Lung microvascular endothelial cell (primary cell): Measurements from ENCODE around the gene MYO15A. TPM values are rescaled to one million over a fixed set of nuclear protein-coding genes. Genes with fewer than 3 reads are reported as not detected.

Experiments used
- DNase-seq, 2 donors: peaks; one replicate each; pipeline versions ENCODE4 v3.0.0 to v3.0.0-alpha.2; 2010; ENCODE audit warnings: low read depth in 2 of 2
- total RNA-seq: library from RNA; depleted of rRNA; stranded (reverse); fragments of >200 nt; gene quantifications from 2 replicates; pipeline ENCODE4 v1.2.1, GENCODE V29; 2014

Gene MYO15A
- total RNA-seq, 1 donor from 2014 or later = under 0.01 TPM

- no peak for DNase-seq
Measured at GRCh38 chr17:18157354-18157985, 48.9 kb downstream of the MYO15A start.

- DNase-seq = peak; percentile 70 to 92
Measured at GRCh38 chr17:18158022-18158600, 49.6 kb downstream of the MYO15A start.

- no peak for DNase-seq
Measured at GRCh38 chr17:18159551-18160120, 51.1 kb downstream of the MYO15A start.

GRCh38 chr17:18160128-18160856, 51.7 kb downstream of the MYO15A start:
- DNase-seq = no peak

- DNase-seq = no peak
Measured at GRCh38 chr17:18161207-18162145, 52.9 kb downstream of the MYO15A start.

- no peak for DNase-seq
Measured at GRCh38 chr17:18163547-18163946, 55.0 kb downstream of the MYO15A start.

GRCh38 chr17:18166894-18167293, 58.3 kb downstream of the MYO15A start:
- DNase-seq = peak in 1 of 2 donors; percentile 37

GRCh38 chr17:18167421-18167820, 58.9 kb downstream of the MYO15A start:
- DNase-seq = no peak

GRCh38 chr17:18172531-18173278, 64.1 kb downstream of the MYO15A start:
- DNase-seq = no peak

GRCh38 chr17:18173740-18174139, 65.2 kb downstream of the MYO15A start:
- no peak for DNase-seq

- DNase-seq = no peak
Measured at GRCh38 chr17:18176176-18176575, 67.6 kb downstream of the MYO15A start.

GRCh38 chr17:18177133-18177532, 68.6 kb downstream of the MYO15A start:
- DNase-seq = no peak

GRCh38 chr17:18177722-18178121, 69.2 kb downstream of the MYO15A start:
- DNase-seq = no peak

- no peak for DNase-seq
Measured at GRCh38 chr17:18179196-18179595, 70.6 kb downstream of the MYO15A start.

GRCh38 chr17:18179804-18180203, 71.2 kb downstream of the MYO15A start:
- DNase-seq = no peak

GRCh38 chr17:18181358-18181757, 72.8 kb downstream of the MYO15A start:
- DNase-seq = no peak

GRCh38 chr17:18182110-18182977, 73.8 kb downstream of the MYO15A start:
- no peak for DNase-seq

GRCh38 chr17:18182978-18183333, 74.4 kb downstream of the MYO15A start:
- DNase-seq = peak in 1 of 2 donors; percentile 85

- DNase-seq = peak; percentile 100
Measured at GRCh38 chr17:18183334-18184142, 75.0 kb downstream of the MYO15A start, which contains the start of gene ALKBH5. TSS of gene ALKBH5 (plus strand) at chr17:18183828. CDS start at chr17:18184244, 416 bp downstream.
